Glomerular visceral epithelial cell (primary cell): ENCODE results near the gene PCARE.

ENCODE experiments used
- DNase-seq: peaks from one replicate; pipeline ENCODE4 v3.0.0-alpha.2; 2016; ENCODE audit errors: extremely low spot score

The PCARE gene

GRCh38 chr2:29063646-29064345, 10.5 kb downstream of the PCARE start:
- DNase-seq: no peak

- DNase-seq: no peak
Observed at GRCh38 chr2:29063056-29063455, 11.3 kb downstream of the PCARE start.

- no peak for DNase-seq
Observed at GRCh38 chr2:29062371-29062770, 12.0 kb downstream of the PCARE start.

GRCh38 chr2:29061616-29062015, 12.7 kb downstream of the PCARE start:
- no peak for DNase-seq

GRCh38 chr2:29061176-29061575, 13.1 kb downstream of the PCARE start:
- no peak for DNase-seq

GRCh38 chr2:29060441-29060840, 13.9 kb downstream of the PCARE start:
- no peak for DNase-seq

GRCh38 chr2:29059624-29060023, 14.7 kb downstream of the PCARE start:
- DNase-seq: no peak

- no peak for DNase-seq
Observed at GRCh38 chr2:29057006-29057405, 17.3 kb downstream of the PCARE start.

- DNase-seq: no peak
Observed at GRCh38 chr2:29056452-29056851, 17.9 kb downstream of the PCARE start.

GRCh38 chr2:29055601-29056000, 18.7 kb downstream of the PCARE start:
- peak; percentile 13 for DNase-seq

GRCh38 chr2:29054430-29054829, 19.9 kb downstream of the PCARE start:
- DNase-seq: peak; percentile 49

- DNase-seq: peak; percentile 21
Observed at GRCh38 chr2:29053670-29054400, 20.5 kb downstream of the PCARE start.

GRCh38 chr2:29053223-29053622, 21.1 kb downstream of the PCARE start:
- peak; percentile 3 for DNase-seq

- no peak for DNase-seq
Observed at GRCh38 chr2:29052807-29053206, 21.5 kb downstream of the PCARE start.

- no peak for DNase-seq
Observed at GRCh38 chr2:29051730-29052129, 22.6 kb downstream of the PCARE start.

GRCh38 chr2:29050591-29050990, 23.7 kb downstream of the PCARE start:
- no peak for DNase-seq

GRCh38 chr2:29047083-29047845, 27.1 kb downstream of the PCARE start:
- DNase-seq: no peak

- DNase-seq: no peak
Observed at GRCh38 chr2:29046321-29046720, 28.0 kb downstream of the PCARE start.

- no peak for DNase-seq
Observed at GRCh38 chr2:29044459-29044858, 29.9 kb downstream of the PCARE start.

GRCh38 chr2:29042561-29043075, 31.7 kb downstream of the PCARE start:
- DNase-seq: no peak

GRCh38 chr2:29041161-29041660, 33.1 kb downstream of the PCARE start:
- DNase-seq: no peak

- DNase-seq: no peak
Observed at GRCh38 chr2:29040552-29040951, 33.8 kb downstream of the PCARE start.
